Peyer's patch (tissue), 4 donors: ENCODE results near the gene CDC42. TPM values are rescaled to one million over a fixed set of nuclear protein-coding genes. Genes with fewer than 3 reads are reported as not detected.

Experiments used
- DNase-seq, 3 donors: peaks; one replicate each; pipeline ENCODE4 v3.0.0-alpha.2; 2017 to 2019
- H3K27ac ChIP-seq, 4 donors: fragments of 200-600 bp; sonication (generic); one replicate each; pipeline ENCODE4 v1.5.1; 2016 to 2019
- H3K27me3 ChIP-seq, 2 donors: fragments of 200-600 bp; sonication (generic); one replicate each; pipeline ENCODE4 v1.5.1; 2019
- H3K36me3 ChIP-seq, 3 donors: fragments of 200-600 bp; sonication (generic); one replicate each; pipeline ENCODE4 v1.5.1; 2016 to 2019
- H3K4me1 ChIP-seq, 4 donors: fragments of 200-600 bp; sonication (generic); one replicate each; pipeline ENCODE4 v1.5.1; 2016 to 2019
- H3K4me3 ChIP-seq, 4 donors: fragments of 200-600 bp; sonication (generic); 1 replicate in 3 of 4; 2 replicates in 1 of 4; pipeline ENCODE4 v1.5.1; 2016 to 2019; ENCODE audit warnings: mild to moderate bottlenecking in 1 of 4
- H3K9me3 ChIP-seq, 4 donors: fragments of 200-600 bp; sonication (generic); one replicate each; pipeline ENCODE4 v1.5.1; 2016 to 2019; ENCODE audit warnings: mild to moderate bottlenecking in 1 of 4
- CTCF ChIP-seq, 6 experiments: fragments of 450-650 bp in 4 of 6; fragments of 200-600 bp in 2 of 6; sonication (generic) in 1 of 6; IDR thresholded peaks; one replicate each; pipeline ENCODE4 v1.5.1; 2017 to 2019; ENCODE audit warnings: antibody characterized with exemption in 6 of 6, mild to moderate bottlenecking in 3 of 6, moderate library complexity in 1 of 6
- POLR2A ChIP-seq, 2 donors: fragments of 450-650 bp; IDR thresholded peaks; one replicate each; pipeline ENCODE4 v1.5.1; 2017; ENCODE audit warnings: antibody characterized with exemption in 2 of 2, mild to moderate bottlenecking in 2 of 2, moderate library complexity in 2 of 2
- total RNA-seq, 4 donors: library from RNA; depleted of rRNA; stranded (reverse); fragments of >200 nt; gene quantifications; one replicate each; pipeline ENCODE4 v1.1.0, GENCODE V29; 2016

CDC42 gene
- total RNA-seq, 4 donors from 2014 or later = 89.6 to 224 (median 157) TPM

- peaks cover 0 to 47% (median 0%) of the 10 kb centered on the region in 3 donors for H3K36me3 ChIP-seq
- H3K4me3 ChIP-seq = no peak overlapping the region
- no peak for TF ChIP-seq POLR2A (IDR thresholded peaks at IDR 0.05)
- DNase-seq = no peak
- H3K27ac ChIP-seq = no peak overlapping the region
- H3K9me3 ChIP-seq = no peaks in the 10 kb centered on the region
- H3K4me1 ChIP-seq = peaks cover 0 to 8% (median 3%) of the 10 kb centered on the region in 4 donors
- H3K27me3 ChIP-seq = no peaks in the 10 kb centered on the region
Measured at GRCh38 chr1:22100168-22100567, 47.7 kb downstream of the CDC42 start.

- H3K27me3 ChIP-seq = no peaks in the 10 kb centered on the region
- no peak for DNase-seq
- H3K9me3 ChIP-seq = no peaks in the 10 kb centered on the region
- H3K36me3 ChIP-seq = peaks cover 0 to 37% (median 0%) of the 10 kb centered on the region in 3 donors
- TF ChIP-seq CTCF (IDR thresholded peaks at IDR 0.05) = no peak
- TF ChIP-seq POLR2A (IDR thresholded peaks at IDR 0.05) = no peak
- H3K4me1 ChIP-seq = peaks cover 0 to 8% (median 3%) of the 10 kb centered on the region in 4 donors
- no peak overlapping the region for H3K4me3 ChIP-seq
- H3K27ac ChIP-seq = no peak overlapping the region
Measured at GRCh38 chr1:22101199-22101598, 48.7 kb downstream of the CDC42 start.

GRCh38 chr1:22101995-22102394 is 49.5 kb downstream of the CDC42 start:
- no peak overlapping the region for H3K27ac ChIP-seq
- peaks cover 0 to 29% (median 0%) of the 10 kb centered on the region in 3 donors for H3K36me3 ChIP-seq
- DNase-seq = no peak
- H3K9me3 ChIP-seq = no peaks in the 10 kb centered on the region
- H3K4me1 ChIP-seq = peaks cover 0 to 14% (median 3%) of the 10 kb centered on the region in 4 donors
- H3K27me3 ChIP-seq = no peaks in the 10 kb centered on the region
- H3K4me3 ChIP-seq = no peak overlapping the region
- TF ChIP-seq CTCF (IDR thresholded peaks at IDR 0.05) = no peak
- no peak for TF ChIP-seq POLR2A (IDR thresholded peaks at IDR 0.05)

GRCh38 chr1:22102746-22103145 is 50.2 kb downstream of the CDC42 start:
- peaks cover 0 to 22% (median 0%) of the 10 kb centered on the region in 3 donors for H3K36me3 ChIP-seq
- no peak overlapping the region for H3K27ac ChIP-seq
- DNase-seq = no peak
- peaks cover 0 to 18% (median 3%) of the 10 kb centered on the region in 4 donors for H3K4me1 ChIP-seq
- H3K9me3 ChIP-seq = no peaks in the 10 kb centered on the region
- no peaks in the 10 kb centered on the region for H3K27me3 ChIP-seq
- no peak overlapping the region for H3K4me3 ChIP-seq
- TF ChIP-seq CTCF (IDR thresholded peaks at IDR 0.05) (no peak), POLR2A (IDR thresholded peaks at IDR 0.05) (no peak)

GRCh38 chr1:22104094-22104493 is 51.6 kb downstream of the CDC42 start:
- Histone ChIP-seq H3K36me3 (peaks cover 0 to 18% (median 0%) of the 10 kb centered on the region in 3 donors), H3K9me3 (no peaks in the 10 kb centered on the region), H3K4me3 (no peak overlapping the region), H3K4me1 (peaks cover 0 to 30% (median 3%) of the 10 kb centered on the region in 4 donors), H3K27me3 (no peaks in the 10 kb centered on the region), H3K27ac (no peak overlapping the region)
- TF ChIP-seq CTCF (IDR thresholded peaks at IDR 0.05) = no peak
- TF ChIP-seq POLR2A (IDR thresholded peaks at IDR 0.05) = no peak
- DNase-seq = no peak

- Histone ChIP-seq H3K27ac (no peak overlapping the region), H3K27me3 (no peaks in the 10 kb centered on the region), H3K36me3 (peaks cover 0 to 18% (median 0%) of the 10 kb centered on the region in 3 donors), H3K4me3 (no peak overlapping the region), H3K4me1 (peaks cover 0 to 34% (median 3%) of the 10 kb centered on the region in 4 donors), H3K9me3 (no peaks in the 10 kb centered on the region)
- TF ChIP-seq POLR2A (IDR thresholded peaks at IDR 0.05) = no peak
- TF ChIP-seq CTCF (IDR thresholded peaks at IDR 0.05) = no peak
- DNase-seq = peak in 1 of 3 donors; percentile 18
Measured at GRCh38 chr1:22104865-22105437, 52.4 kb downstream of the CDC42 start.
